Thyroid gland (tissue), 4 donors: ENCODE data around the gene EIF2S2.

Source experiments
- POLR2A ChIP-seq, 2 donors: fragments of 450-650 bp; IDR thresholded peaks; one replicate each; pipeline ENCODE4 v1.6.1; 2017; ENCODE audit warnings: antibody characterized with exemption in 2 of 2, mild to moderate bottlenecking in 2 of 2, moderate library complexity in 1 of 2
- TF ChIP-seq, protein P1 (sequence below), 6 experiments: fragments of 200-600 bp in 3 of 6; fragments of 450-650 bp in 3 of 6; sonication (generic) in 3 of 6; IDR thresholded peaks; one replicate each; pipeline ENCODE4 v1.5.1; 2016 to 2019; ENCODE audit warnings: antibody characterized with exemption in 6 of 6, mild to moderate bottlenecking in 2 of 6, inconsistent platforms in 1 of 6, moderate library complexity in 1 of 6

- TF ChIP-seq, protein P1, sequence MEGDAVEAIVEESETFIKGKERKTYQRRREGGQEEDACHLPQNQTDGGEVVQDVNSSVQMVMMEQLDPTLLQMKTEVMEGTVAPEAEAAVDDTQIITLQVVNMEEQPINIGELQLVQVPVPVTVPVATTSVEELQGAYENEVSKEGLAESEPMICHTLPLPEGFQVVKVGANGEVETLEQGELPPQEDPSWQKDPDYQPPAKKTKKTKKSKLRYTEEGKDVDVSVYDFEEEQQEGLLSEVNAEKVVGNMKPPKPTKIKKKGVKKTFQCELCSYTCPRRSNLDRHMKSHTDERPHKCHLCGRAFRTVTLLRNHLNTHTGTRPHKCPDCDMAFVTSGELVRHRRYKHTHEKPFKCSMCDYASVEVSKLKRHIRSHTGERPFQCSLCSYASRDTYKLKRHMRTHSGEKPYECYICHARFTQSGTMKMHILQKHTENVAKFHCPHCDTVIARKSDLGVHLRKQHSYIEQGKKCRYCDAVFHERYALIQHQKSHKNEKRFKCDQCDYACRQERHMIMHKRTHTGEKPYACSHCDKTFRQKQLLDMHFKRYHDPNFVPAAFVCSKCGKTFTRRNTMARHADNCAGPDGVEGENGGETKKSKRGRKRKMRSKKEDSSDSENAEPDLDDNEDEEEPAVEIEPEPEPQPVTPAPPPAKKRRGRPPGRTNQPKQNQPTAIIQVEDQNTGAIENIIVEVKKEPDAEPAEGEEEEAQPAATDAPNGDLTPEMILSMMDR (IDR thresholded peaks at IDR 0.05): no peak
- TF ChIP-seq POLR2A (IDR thresholded peaks at IDR 0.05): no peak
Observed at GRCh38 chr20:34096699-34097444, 15.2 kb downstream of the EIF2S2 start.
